ENCODE measurements around the gene NME9.

DNA sequence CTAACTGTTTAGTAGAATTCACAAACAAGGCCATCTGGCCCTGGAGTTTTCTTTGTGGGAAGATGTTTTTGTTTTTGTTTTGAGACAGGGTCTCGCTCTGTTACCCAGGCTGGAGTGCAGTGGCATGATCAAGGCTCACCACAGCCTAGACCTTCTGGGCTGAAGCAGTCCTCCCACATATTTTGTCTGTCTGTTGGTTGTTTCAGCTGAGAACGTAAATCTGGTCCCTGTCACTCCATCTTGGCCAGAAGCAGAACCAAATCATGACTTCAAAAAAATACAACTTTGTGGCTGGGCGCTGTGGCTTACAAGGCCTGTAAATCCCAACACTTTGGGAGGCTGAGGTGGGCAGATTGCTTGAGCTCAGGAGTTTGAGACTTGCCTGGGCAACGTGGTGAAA lies 45.8 kb upstream of the NME9 start:
- TF ChIP-seq, protein P1, sequence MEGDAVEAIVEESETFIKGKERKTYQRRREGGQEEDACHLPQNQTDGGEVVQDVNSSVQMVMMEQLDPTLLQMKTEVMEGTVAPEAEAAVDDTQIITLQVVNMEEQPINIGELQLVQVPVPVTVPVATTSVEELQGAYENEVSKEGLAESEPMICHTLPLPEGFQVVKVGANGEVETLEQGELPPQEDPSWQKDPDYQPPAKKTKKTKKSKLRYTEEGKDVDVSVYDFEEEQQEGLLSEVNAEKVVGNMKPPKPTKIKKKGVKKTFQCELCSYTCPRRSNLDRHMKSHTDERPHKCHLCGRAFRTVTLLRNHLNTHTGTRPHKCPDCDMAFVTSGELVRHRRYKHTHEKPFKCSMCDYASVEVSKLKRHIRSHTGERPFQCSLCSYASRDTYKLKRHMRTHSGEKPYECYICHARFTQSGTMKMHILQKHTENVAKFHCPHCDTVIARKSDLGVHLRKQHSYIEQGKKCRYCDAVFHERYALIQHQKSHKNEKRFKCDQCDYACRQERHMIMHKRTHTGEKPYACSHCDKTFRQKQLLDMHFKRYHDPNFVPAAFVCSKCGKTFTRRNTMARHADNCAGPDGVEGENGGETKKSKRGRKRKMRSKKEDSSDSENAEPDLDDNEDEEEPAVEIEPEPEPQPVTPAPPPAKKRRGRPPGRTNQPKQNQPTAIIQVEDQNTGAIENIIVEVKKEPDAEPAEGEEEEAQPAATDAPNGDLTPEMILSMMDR (conservative IDR thresholded peaks at IDR 0.05; ENCODE audit: low read depth, low read length) = no peak
- TF ChIP-seq EZH2 (IDR thresholded peaks at IDR 0.05; ENCODE audit: low read length, unreplicated experiment) (no peak), EZH2phosphoT487 (IDR thresholded peaks at IDR 0.05; ENCODE audit: borderline replicate concordance, low read length) (no peak)

Data from PC-3 (cell line).